SK-N-MC (cell line): Measurements from ENCODE around the gene AKAP3.

Experiments used
- DNase-seq: peaks from one replicate; pipeline ENCODE4 v3.0.0-alpha.2; 2011; ENCODE audit warnings: low read depth, low spot score
- H3K27ac ChIP-seq: fragments of 200-600 bp; sonication (generic); 2 replicates; pipeline ENCODE4 v1.5.1; 2016; ENCODE audit warnings: mixed run types
- H3K36me3 ChIP-seq: fragments of 200-600 bp; sonication (generic); 2 replicates; pipeline ENCODE4 v1.6.1; 2017; ENCODE audit warnings: antibody characterized with exemption, low read length, mixed read lengths; ENCODE audit not compliant: insufficient read depth
- H3K4me3 ChIP-seq: fragments of 200-600 bp; sonication (generic); 2 replicates; pipeline ENCODE4 v1.5.1; 2016
- H3K9ac ChIP-seq: fragments of 200-600 bp; sonication (generic); 2 replicates; pipeline ENCODE4 v1.8.0; 2017; ENCODE audit warnings: mixed run types, mixed read lengths; ENCODE audit not compliant: insufficient read length
- H3K9me3 ChIP-seq: fragments of 200-600 bp; sonication (generic); 2 replicates; pipeline ENCODE4 v1.6.1; 2017; ENCODE audit warnings: low read depth, mild to moderate bottlenecking, antibody characterized with exemption, low read length, moderate library complexity, mixed read lengths
- EZH2 ChIP-seq: fragments of 200-600 bp; sonication (generic); IDR thresholded peaks from one replicate; pipeline ENCODE4 v1.6.1; 2017; ENCODE audit warnings: antibody characterized with exemption
- FOXP2 ChIP-seq: optimal IDR thresholded peaks from 2 replicates; pipeline ENCODE3; 2011; ENCODE audit warnings: mild to moderate bottlenecking, moderate library complexity; ENCODE audit not compliant: insufficient read depth; ENCODE audit errors: extremely low read length, control extremely low read depth
- POLR2AphosphoS5 ChIP-seq: IDR thresholded peaks from 2 replicates; pipeline ENCODE4 v1.6.1; 2012; ENCODE audit warnings: mild to moderate bottlenecking, low read depth, low read length, borderline replicate concordance

The AKAP3 gene

DNA sequence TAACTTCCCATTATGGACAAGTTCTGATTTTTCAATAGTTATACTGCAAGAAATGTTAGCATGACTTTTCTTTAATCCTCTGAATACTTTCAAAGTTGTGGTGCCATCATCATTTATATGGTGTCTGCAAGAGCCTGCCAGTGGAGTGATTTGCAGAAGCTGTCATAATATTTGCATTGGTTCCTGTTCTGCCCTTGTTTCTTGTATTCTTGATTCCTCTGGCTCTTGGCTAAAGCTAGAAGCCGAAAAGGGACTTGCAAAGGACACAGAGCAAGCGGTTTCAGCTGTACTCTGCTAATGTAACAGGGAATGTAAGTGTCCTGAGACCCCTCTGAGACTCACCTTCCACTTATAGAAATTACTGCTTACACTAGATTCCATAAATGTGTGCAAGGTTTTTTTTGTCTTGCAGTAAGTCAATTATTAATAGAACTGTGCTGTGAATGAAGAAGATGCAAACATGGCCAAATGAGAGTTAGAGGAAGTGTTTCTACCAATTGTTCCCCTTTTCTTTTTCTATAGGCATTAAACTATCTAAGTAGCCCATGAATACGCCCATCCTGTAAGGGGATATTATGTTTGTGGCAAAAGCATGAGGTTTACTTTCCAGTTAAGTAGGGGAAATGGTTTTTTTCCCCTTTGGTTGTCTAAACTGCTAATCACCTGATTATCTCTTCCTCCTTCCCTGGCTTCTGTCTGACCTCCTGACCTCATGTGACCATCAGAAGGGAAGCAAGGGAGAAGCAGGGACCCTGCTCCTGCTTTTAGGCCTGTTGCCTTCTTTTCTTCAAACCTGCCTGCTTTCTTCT lies 81.6 kb downstream of the AKAP3 start:
- Histone ChIP-seq H3K4me3 (no peak overlapping the region), H3K27ac (no peak overlapping the region), H3K9me3 (no peaks in the 10 kb centered on the region), H3K9ac (no peak overlapping the region), H3K36me3 (no peaks in the 10 kb centered on the region)
- DNase-seq = no peak
- TF ChIP-seq EZH2 = no peak
- no peak for TF ChIP-seq POLR2AphosphoS5
- TF ChIP-seq FOXP2 = no peak

GRCh38 chr12:4566474-4566873 lies 82.4 kb downstream of the AKAP3 start:
- no peak for DNase-seq

More at GRCh38 chr12:4566474-4566873, 82.4 kb downstream of the AKAP3 start:
- no peaks in the 10 kb centered on the region for H3K9me3 ChIP-seq
- no peak overlapping the region for H3K4me3 ChIP-seq
- no peaks in the 10 kb centered on the region for H3K36me3 ChIP-seq
- H3K27ac ChIP-seq = no peak overlapping the region
- TF ChIP-seq POLR2AphosphoS5 (no peak), EZH2 (no peak), FOXP2 (no peak)
- H3K9ac ChIP-seq = no peak overlapping the region
